B cell (primary cell): ENCODE data around the gene MVK.
"Not testable (repeated sequence)": the region's sequence is repeated elsewhere in the genome, so short reads cannot be mapped to it uniquely, and the experiment has no call there.

Source experiments
- CTCF ChIP-seq: fragments of 200-600 bp; IDR thresholded peaks from one replicate; pipeline ENCODE4 v1.8.0; 2022; ENCODE audit warnings: antibody characterized with exemption, mild to moderate bottlenecking
- EZH2 ChIP-seq: IDR thresholded peaks from 2 replicates; pipeline ENCODE4 v1.6.1; 2012; ENCODE audit warnings: borderline replicate concordance, low read depth, mild to moderate bottlenecking, moderate library complexity, low read length; ENCODE audit not compliant: insufficient read depth, poor library complexity, severe bottlenecking

DNA sequence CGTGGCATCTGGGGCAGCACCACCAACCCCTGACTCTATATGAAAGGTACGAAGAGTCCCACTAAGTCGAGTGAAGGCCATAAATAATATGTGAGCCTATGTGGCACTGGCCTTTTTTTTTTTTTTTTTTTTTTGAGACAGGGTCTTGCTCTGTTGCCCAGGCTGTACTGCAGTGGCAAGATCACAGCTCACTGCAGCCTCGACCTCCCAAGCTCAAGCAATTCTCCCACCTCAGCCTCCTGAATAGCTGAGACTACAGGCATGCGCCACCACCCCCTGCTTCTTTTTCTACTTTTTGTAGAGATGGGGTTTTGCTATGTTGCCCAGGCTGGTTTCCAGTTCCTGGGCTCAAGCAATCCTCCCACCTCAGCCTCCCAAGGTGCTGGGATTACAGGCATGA, 28.5 kb downstream of the MVK start:
- TF ChIP-seq CTCF, EZH2: not testable (repeated sequence)
